Ovary (tissue), 9 donors: Measurements from ENCODE around the gene PRPF19. TPM values are rescaled to one million over a fixed set of nuclear protein-coding genes. Genes with fewer than 3 reads are reported as not detected.
A peak's percentile ranks its signal among the peaks of the same experiment; 100 is the strongest.

Experiments
- DNase-seq, 5 donors: peaks; one replicate each; pipeline ENCODE4 v3.0.0-alpha.2; 2019 to 2020
- H3K27ac ChIP-seq, 2 donors: fragments of 200-600 bp; one replicate each; pipeline versions ENCODE4 v1.5.1 to v1.8.0; 2019 to 2022
- H3K27me3 ChIP-seq: fragments of 200-600 bp; one replicate; pipeline ENCODE4 v1.8.0; 2022
- H3K36me3 ChIP-seq: fragments of 200-600 bp; sonication (generic); one replicate; pipeline ENCODE4 v1.5.1; 2019
- H3K4me1 ChIP-seq: one replicate; pipeline ENCODE4 v1.8.1; 2013; ENCODE audit warnings: mild to moderate bottlenecking, moderate library complexity; ENCODE audit not compliant: insufficient read depth
- H3K4me3 ChIP-seq: fragments of 200-600 bp; sonication (generic); one replicate; pipeline ENCODE4 v1.5.1; 2017
- H3K9me3 ChIP-seq, 2 donors: fragments of 200-600 bp in 1 of 2; sonication (generic) in 1 of 2; one replicate each; pipeline versions ENCODE4 v1.5.1 to v1.8.1; 2013 to 2019; ENCODE audit warnings: mild to moderate bottlenecking in 1 of 2, moderate library complexity in 1 of 2
- EP300 ChIP-seq: sonication (generic); formaldehyde crosslinking; IDR thresholded peaks from one replicate; pipeline ENCODE4 v1.6.1; 2017; ENCODE audit warnings: antibody characterized with exemption
- POLR2A ChIP-seq: fragments of 450-650 bp; IDR thresholded peaks from one replicate; pipeline ENCODE4 v1.6.1; 2017; ENCODE audit warnings: antibody characterized with exemption, mild to moderate bottlenecking, moderate library complexity
- WGBS, 3 donors: extraction: QIAGEN DNeasy Blood & Tissue Kit in 1 of 3; methylation state at CpG; one replicate each; pipeline versions ENCODE4 v1.1.5 to v1.1.7; 2013 to 2017; 5-methylcytosine and 5-hydroxymethylcytosine counted together
- intact Hi-C, 4 donors: fragments of 100-400 bp; cut with DNase I; formaldehyde crosslinking; loops; one replicate each; pipeline versions ENCODE4 v1.11.0 to v1.15.1; 2022 to 2023
- polyA plus RNA-seq, 2 donors: library from polyadenylated mRNA; stranded (reverse); fragments of 200-250 nt in 1 of 2; fragments of 350-450 nt in 1 of 2; fragmentation: Illumina TruSeq in 1 of 2; extraction: RNeasy Lipid Tissue Mini Kit (QIAGEN cat#74804) in 1 of 2; gene quantifications; one replicate each; pipeline ENCODE4 v1.2.3, GENCODE V29; 2013 to 2014
- total RNA-seq, 7 donors: library from RNA; depleted of rRNA in 2 of 7; stranded (reverse); fragments of >200 nt in 2 of 7; fragmentation: NEBNext Ultra II Directional in 3 of 7; extraction: Animal tissue kit (Norgen Biotek cat#: 25700) in 3 of 7; gene quantifications; one replicate each; pipeline versions ENCODE4 v1.1.0 to v1.2.4, GENCODE V29; 2016 to 2023
- TF ChIP-seq, protein P1 (sequence below), 3 donors: fragments of 450-650 bp in 2 of 3; fragments of 200-600 bp in 1 of 3; IDR thresholded peaks; one replicate each; pipeline versions ENCODE4 v1.5.1 to v1.8.0; 2016 to 2022; ENCODE audit warnings: antibody characterized with exemption in 3 of 3, mild to moderate bottlenecking in 1 of 3
- donor health status: DM: no; HTN: no; CAD: no; lungs with moderate emphysema.
- donor health status: DM: no; HTN: no; CAD: no.
- donor health status: Bipolar disorder and iron deficiency.
- donor health status: DM: yes; HTN: yes; CAD: no.
- donor health status: DM: no; HTN: no; CAD: no.
- donor health status: DM: yes; HTN: yes; CAD: no.

The PRPF19 gene
- total and polyA plus RNA-seq, 9 donors: 44.1 to 109 (median 91.6) TPM

GRCh38 chr11:60867871-60868681 lies 38.3 kb downstream of the PRPF19 start:
- H3K4me1 ChIP-seq: peaks cover 2% of the 10 kb centered on the region
- no peak for DNase-seq
- no peak overlapping the region for H3K4me3 ChIP-seq
- no peaks in the 10 kb centered on the region for H3K36me3 ChIP-seq
- intact Hi-C loops: no loop called here
- H3K9me3 ChIP-seq: no peaks in the 10 kb centered on the region
- no peak for TF ChIP-seq POLR2A
- TF ChIP-seq EP300: no peak
- TF ChIP-seq, protein P1, sequence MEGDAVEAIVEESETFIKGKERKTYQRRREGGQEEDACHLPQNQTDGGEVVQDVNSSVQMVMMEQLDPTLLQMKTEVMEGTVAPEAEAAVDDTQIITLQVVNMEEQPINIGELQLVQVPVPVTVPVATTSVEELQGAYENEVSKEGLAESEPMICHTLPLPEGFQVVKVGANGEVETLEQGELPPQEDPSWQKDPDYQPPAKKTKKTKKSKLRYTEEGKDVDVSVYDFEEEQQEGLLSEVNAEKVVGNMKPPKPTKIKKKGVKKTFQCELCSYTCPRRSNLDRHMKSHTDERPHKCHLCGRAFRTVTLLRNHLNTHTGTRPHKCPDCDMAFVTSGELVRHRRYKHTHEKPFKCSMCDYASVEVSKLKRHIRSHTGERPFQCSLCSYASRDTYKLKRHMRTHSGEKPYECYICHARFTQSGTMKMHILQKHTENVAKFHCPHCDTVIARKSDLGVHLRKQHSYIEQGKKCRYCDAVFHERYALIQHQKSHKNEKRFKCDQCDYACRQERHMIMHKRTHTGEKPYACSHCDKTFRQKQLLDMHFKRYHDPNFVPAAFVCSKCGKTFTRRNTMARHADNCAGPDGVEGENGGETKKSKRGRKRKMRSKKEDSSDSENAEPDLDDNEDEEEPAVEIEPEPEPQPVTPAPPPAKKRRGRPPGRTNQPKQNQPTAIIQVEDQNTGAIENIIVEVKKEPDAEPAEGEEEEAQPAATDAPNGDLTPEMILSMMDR (IDR thresholded peaks at IDR 0.05): no peak
- WGBS, 3 donors: 82 to 85% (median 83%) methylated on average over 10 of the region's 10 CpGs
- no peaks in the 10 kb centered on the region for H3K27me3 ChIP-seq
- H3K27ac ChIP-seq: no peak overlapping the region

GRCh38 chr11:60866911-60867870 lies 39.2 kb downstream of the PRPF19 start, which contains the start of gene ZP1:
TSS of gene ZP1 (plus strand) at chr11:60867542. CDS start at chr11:60867562, 20 bp downstream.
- no peaks in the 10 kb centered on the region for H3K27me3 ChIP-seq
- TF ChIP-seq, protein P1 (IDR thresholded peaks at IDR 0.05): no peak
- TF ChIP-seq POLR2A: no peak
- TF ChIP-seq EP300: no peak
- H3K9me3 ChIP-seq: no peaks in the 10 kb centered on the region
- no peak within 1 kb of the TSS for H3K4me3 ChIP-seq
- H3K36me3 ChIP-seq: no peaks in the 10 kb centered on the region
- peaks cover 2% of the 10 kb centered on the region for H3K4me1 ChIP-seq
- 69 to 79% (median 78%) methylated on average over 13 of the region's 13 CpGs for WGBS, 3 donors
- no peak within 1 kb of the TSS for H3K27ac ChIP-seq
- DNase-seq: no peak
- intact Hi-C loops: no loop called here

DNA sequence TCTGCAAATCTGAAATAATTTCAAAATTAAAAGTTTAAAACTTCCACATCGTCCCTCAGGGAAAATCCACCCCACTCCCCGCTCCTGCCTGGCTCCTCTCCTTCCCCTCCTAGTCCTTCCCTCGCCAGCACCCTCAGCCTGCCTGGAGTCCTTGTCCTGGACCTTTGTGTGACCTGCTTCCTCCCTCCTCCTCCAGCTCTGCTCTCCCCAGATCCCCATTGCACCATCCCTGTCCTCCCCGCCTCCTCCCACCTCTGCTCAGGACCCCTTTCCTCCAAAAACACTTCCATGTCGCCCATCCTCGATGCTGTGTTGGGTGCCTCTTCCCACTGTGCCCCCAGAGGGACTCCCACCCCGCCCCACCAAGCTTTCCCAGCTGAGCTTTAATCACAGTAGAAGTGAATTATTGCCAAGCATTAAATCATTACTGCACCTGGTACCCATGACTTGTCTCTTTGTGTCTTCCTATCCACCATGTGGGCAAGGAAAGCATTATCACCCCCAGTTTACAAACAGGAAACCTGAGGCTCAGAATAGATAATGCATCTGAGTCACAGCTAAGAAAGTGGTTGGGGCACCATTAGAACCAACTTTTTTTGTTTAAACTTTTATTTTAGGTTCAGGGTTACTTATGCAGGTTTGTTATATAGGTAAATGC lies 41.4 kb downstream of the PRPF19 start:
- H3K27me3 ChIP-seq: no peaks in the 10 kb centered on the region
- WGBS, 3 donors: 49 to 55% (median 52%) methylated on average over 7 of the region's 7 CpGs
- no peaks in the 10 kb centered on the region for H3K36me3 ChIP-seq
- H3K4me1 ChIP-seq: no peaks in the 10 kb centered on the region
- intact Hi-C loops: no loop called here
- H3K9me3 ChIP-seq: no peaks in the 10 kb centered on the region
- peak in 1 of 5 donors; percentile 31 for DNase-seq
- no peak overlapping the region for H3K27ac ChIP-seq
- no peak for TF ChIP-seq POLR2A
- no peak overlapping the region for H3K4me3 ChIP-seq

DNA sequence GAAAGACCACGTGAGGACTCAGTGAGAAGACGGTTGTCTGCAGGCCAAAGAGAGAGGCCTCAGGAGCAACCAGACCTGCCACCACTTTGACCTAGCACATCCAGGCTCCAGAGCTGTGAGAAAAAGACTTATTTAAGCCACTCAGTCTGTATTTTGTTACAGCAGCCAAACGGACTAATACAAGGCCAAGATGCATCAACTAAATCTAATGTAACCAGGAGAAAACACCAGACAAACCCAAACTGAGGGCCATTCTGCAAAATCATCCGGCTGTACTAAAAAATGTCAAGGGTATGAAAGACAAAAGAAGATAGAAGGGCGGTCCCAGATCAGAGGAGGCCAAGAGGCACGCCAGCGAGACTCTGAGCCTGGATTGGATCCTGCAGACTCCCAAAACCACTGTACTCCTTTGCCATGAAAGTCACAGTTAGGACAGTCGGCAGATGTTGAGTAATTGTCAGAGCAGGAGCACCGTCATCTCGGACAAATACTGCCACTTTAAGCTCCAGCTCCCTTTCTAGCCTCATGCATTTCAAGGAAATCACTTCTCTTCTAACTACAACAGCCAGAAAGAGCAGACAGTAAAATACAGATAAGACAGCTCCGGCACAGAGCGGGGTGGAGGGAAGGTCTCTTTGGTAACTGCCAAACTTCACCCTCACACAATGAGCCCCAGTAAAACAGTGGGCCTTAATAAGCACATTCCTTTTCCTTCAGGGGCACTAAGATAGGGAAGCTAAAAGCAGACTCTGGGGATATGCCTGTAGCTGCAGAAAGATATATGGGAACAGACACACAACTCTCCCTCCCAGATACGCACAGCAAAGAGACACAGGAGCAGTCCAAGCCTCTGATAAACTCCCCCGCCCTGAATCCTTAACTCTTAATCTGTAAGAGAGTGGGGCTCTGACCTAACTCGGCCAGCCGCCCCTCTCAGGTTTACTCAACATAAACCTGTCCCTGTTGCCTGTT lies 42.5 kb downstream of the PRPF19 start:
- Histone ChIP-seq H3K4me1 (no peaks in the 10 kb centered on the region), H3K4me3 (no peak overlapping the region), H3K9me3 (no peaks in the 10 kb centered on the region), H3K27me3 (no peaks in the 10 kb centered on the region), H3K36me3 (no peaks in the 10 kb centered on the region), H3K27ac (no peak overlapping the region)
- intact Hi-C loops: no loop called here
- 47 to 50% (median 48%) methylated on average over 16 of the region's 16 CpGs for WGBS, 3 donors
- peak in 1 of 5 donors; percentile 23 for DNase-seq
- TF ChIP-seq, protein P1 (IDR thresholded peaks at IDR 0.05): no peak
- no peak for TF ChIP-seq POLR2A
- TF ChIP-seq EP300: no peak
